GM12801 (cell line): ENCODE data around the gene PAPPA2.

Experiments
- TF ChIP-seq, protein P1 (sequence below): IDR thresholded peaks from one replicate; pipeline ENCODE4 v1.5.1; 2011; ENCODE audit warnings: control low read depth; ENCODE audit not compliant: insufficient read length; ENCODE audit errors: extremely low read depth

PAPPA2 gene

GRCh38 chr1:176884911-176885310 is 421.9 kb downstream of the PAPPA2 start:
- TF ChIP-seq, protein P1, sequence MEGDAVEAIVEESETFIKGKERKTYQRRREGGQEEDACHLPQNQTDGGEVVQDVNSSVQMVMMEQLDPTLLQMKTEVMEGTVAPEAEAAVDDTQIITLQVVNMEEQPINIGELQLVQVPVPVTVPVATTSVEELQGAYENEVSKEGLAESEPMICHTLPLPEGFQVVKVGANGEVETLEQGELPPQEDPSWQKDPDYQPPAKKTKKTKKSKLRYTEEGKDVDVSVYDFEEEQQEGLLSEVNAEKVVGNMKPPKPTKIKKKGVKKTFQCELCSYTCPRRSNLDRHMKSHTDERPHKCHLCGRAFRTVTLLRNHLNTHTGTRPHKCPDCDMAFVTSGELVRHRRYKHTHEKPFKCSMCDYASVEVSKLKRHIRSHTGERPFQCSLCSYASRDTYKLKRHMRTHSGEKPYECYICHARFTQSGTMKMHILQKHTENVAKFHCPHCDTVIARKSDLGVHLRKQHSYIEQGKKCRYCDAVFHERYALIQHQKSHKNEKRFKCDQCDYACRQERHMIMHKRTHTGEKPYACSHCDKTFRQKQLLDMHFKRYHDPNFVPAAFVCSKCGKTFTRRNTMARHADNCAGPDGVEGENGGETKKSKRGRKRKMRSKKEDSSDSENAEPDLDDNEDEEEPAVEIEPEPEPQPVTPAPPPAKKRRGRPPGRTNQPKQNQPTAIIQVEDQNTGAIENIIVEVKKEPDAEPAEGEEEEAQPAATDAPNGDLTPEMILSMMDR, result no peak

GRCh38 chr1:176885341-176885740 is 422.4 kb downstream of the PAPPA2 start:
- TF ChIP-seq, protein P1, result no peak

DNA sequence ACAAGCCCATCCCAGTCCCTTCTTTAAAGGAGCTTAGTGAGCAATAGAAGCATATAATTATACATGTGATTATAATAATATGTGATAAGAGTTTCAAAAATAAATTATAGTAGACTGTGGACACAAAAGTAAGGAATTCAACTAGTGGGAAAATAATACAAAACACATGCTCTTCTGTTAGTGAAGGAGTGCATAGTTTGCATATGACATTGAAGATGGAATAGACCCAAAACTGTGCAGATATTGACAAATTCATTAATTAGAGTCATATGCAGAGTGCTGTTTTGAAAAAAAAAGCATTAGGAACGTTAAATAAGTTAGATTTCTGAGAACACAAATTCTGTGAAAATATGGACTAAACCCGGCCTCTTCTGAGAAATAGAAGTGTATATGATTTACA is 422.8 kb downstream of the PAPPA2 start:
- TF ChIP-seq, protein P1, result no peak

- TF ChIP-seq, protein P1, result no peak
Observed at GRCh38 chr1:176888471-176889032, 425.6 kb downstream of the PAPPA2 start.

DNA sequence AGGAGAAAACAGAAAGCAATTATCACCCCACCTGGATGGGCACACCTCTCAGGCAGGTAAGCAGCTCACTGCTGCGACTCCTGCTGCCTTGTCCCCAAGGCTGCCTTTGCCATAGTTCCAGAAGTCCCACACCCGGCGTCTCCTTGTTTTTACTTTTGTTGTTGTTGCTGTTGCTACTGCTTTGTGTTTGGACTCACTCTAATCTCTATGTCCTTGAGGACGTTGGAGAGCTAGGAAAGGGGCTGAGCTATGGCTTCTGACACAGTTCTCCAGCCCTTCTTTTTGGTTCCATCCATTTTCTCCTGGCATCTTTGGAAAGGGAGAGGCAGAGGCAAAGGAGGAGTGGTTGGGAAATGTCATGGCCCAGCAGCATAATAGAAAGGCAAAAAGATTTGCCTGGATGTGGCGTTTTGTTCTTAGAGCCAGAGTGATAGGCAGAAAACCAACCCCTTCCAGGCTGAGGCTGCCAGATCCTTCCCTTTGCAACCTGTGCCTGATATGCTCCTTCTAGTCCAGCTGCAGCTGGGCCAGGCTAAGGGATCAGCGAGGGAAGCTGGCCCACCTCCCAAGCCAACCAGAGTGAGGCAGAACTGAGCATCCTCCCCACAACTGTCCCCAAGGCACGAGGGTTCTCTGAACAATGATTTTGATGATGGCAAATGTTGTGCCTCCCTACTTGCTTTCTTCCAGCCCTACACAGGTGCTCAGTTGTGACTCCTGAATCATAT is 430.8 kb downstream of the PAPPA2 start:
- TF ChIP-seq, protein P1, result no peak

GRCh38 chr1:176894450-176894849 is 431.5 kb downstream of the PAPPA2 start:
- TF ChIP-seq, protein P1, result no peak
